OCI-LY3 (cell line): Measurements from ENCODE around the gene CEP55.

ENCODE experiments used
- EZH2phosphoT487 ChIP-seq: fragments of 200-600 bp; shearing (Covaris generic); IDR thresholded peaks from 2 replicates; pipeline ENCODE4 v1.6.1; 2018; ENCODE audit warnings: antibody characterized with exemption, mixed run types, low read depth
- TF ChIP-seq, protein P1 (sequence below): fragments of 200-600, 300-600 bp; sonication (generic); IDR thresholded peaks from 2 replicates; pipeline ENCODE4 v1.5.1; 2014; ENCODE audit warnings: antibody characterized with exemption, low read length, low read depth

DNA sequence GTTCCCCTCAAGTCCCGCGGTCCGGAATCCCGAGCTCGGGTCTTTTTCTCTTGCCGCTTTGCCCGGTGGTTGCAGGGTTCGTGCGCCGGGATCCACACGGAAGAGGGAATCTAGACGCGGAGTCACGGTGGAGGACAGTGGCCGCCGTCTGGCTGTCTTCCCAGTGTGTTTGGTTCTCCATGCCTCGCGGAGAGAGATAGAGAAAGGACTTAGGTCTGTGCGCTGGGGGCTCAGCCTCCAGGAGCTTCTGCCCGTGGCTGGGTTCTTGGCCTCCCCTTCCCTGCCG lies 71.6 kb downstream of the CEP55 start:
- TF ChIP-seq, protein P1, sequence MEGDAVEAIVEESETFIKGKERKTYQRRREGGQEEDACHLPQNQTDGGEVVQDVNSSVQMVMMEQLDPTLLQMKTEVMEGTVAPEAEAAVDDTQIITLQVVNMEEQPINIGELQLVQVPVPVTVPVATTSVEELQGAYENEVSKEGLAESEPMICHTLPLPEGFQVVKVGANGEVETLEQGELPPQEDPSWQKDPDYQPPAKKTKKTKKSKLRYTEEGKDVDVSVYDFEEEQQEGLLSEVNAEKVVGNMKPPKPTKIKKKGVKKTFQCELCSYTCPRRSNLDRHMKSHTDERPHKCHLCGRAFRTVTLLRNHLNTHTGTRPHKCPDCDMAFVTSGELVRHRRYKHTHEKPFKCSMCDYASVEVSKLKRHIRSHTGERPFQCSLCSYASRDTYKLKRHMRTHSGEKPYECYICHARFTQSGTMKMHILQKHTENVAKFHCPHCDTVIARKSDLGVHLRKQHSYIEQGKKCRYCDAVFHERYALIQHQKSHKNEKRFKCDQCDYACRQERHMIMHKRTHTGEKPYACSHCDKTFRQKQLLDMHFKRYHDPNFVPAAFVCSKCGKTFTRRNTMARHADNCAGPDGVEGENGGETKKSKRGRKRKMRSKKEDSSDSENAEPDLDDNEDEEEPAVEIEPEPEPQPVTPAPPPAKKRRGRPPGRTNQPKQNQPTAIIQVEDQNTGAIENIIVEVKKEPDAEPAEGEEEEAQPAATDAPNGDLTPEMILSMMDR: no peak
- TF ChIP-seq EZH2phosphoT487: no peak
